PC-3 (cell line): Measurements from ENCODE around the gene AURKB.

Experiments
- CTCF ChIP-seq: fragments of 300-600 bp; sonication (generic); conservative IDR thresholded peaks from 2 replicates; pipeline ENCODE4 v1.5.1; 2017; ENCODE audit warnings: antibody characterized with exemption, low read depth, mild to moderate bottlenecking, low read length
- EZH2 ChIP-seq: fragments of 300-600 bp; sonication (generic); IDR thresholded peaks from one replicate; pipeline ENCODE4 v1.6.1; 2017; ENCODE audit warnings: antibody characterized with exemption, mild to moderate bottlenecking, low read length; ENCODE audit not compliant: unreplicated experiment
- EZH2phosphoT487 ChIP-seq: fragments of 300-600 bp; sonication (generic); IDR thresholded peaks from 2 replicates; pipeline ENCODE4 v1.6.1; 2018; ENCODE audit warnings: mild to moderate bottlenecking, antibody characterized with exemption, low read length, borderline replicate concordance

- TF ChIP-seq EZH2phosphoT487 = no peak
- TF ChIP-seq CTCF = no peak
- no peak for TF ChIP-seq EZH2
Observed at GRCh38 chr17:8237886-8238285, 27.5 kb upstream of the AURKB start.
